Panc1 (cell line): ENCODE results near the gene FAM227B.

Experiments
- CTCF ChIP-seq: fragments of 450-650 bp; IDR thresholded peaks from 2 replicates; pipeline ENCODE4 v1.5.1; 2017; ENCODE audit warnings: mild to moderate bottlenecking
- POLR2AphosphoS5 ChIP-seq: IDR thresholded peaks from 2 replicates; pipeline ENCODE4 v1.6.1; 2012; ENCODE audit warnings: mild to moderate bottlenecking, low read depth, low read length, moderate library complexity
- REST ChIP-seq, 2 experiments: IDR thresholded peaks; 2 replicates each; pipeline ENCODE4 v1.6.1; 2011 to 2012; ENCODE audit warnings: low read depth in 2 of 2, control low read depth in 1 of 2, low read length in 1 of 2, mild to moderate bottlenecking in 1 of 2, moderate library complexity in 1 of 2; ENCODE audit not compliant: insufficient read depth in 1 of 2
- SIN3A ChIP-seq: IDR thresholded peaks from 2 replicates; pipeline ENCODE4 v1.6.1; 2012; ENCODE audit warnings: low read depth, mild to moderate bottlenecking, low read length, moderate library complexity, borderline replicate concordance; ENCODE audit not compliant: insufficient read depth
- TCF7L2 ChIP-seq: IDR thresholded peaks from 2 replicates; pipeline ENCODE4 v1.6.1; 2011; ENCODE audit warnings: mild to moderate bottlenecking, low read depth, low read length, inconsistent platforms

GRCh38 chr15:49323207-49323606 is 297.4 kb downstream of the FAM227B start:
- no peak for TF ChIP-seq CTCF
- TF ChIP-seq POLR2AphosphoS5 = no peak
- TF ChIP-seq SIN3A = no peak
- TF ChIP-seq TCF7L2 = no peak
- no peak for TF ChIP-seq REST (IDR thresholded peaks at IDR 0.05; ENCODE audit: insufficient read depth in 1 of 2, low read depth in 2 of 2, low read length in 1 of 2)
